ENCODE results near the gene MCC.
A peak's percentile ranks its signal among the peaks of the same experiment; 100 is the strongest.

MCC gene

DNA sequence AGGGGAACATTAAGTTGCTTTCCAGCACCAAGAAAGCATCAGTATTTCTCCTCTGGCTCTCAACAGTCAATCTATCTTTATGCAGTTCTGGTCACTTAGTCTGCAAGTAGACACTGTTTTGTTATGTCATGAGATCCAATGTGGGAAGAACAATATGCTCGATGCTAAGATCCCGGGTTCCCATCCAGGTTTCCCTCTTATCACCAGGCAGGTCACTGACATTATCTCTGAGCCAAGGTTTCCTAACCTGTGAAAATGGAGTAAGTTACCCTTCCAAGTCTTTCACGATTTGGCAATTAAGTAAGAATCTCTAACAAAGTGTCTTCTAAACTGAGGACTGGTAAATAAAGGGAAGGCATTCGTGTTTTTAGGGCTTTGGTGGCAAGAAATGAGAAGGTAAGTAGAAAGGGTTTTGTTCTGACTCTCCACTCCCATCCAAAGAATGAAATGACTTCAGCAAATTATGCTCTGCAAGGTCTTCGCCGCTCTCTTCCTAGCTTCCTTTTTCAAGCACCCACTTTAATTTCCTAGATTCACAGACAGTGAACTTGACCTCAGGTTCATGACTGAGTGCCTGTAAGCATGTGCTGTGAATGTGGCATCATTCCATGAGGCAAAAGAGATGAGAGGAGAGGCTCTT is 425.3 kb downstream of the MCC start:
- DNase-seq = no peak

DNA sequence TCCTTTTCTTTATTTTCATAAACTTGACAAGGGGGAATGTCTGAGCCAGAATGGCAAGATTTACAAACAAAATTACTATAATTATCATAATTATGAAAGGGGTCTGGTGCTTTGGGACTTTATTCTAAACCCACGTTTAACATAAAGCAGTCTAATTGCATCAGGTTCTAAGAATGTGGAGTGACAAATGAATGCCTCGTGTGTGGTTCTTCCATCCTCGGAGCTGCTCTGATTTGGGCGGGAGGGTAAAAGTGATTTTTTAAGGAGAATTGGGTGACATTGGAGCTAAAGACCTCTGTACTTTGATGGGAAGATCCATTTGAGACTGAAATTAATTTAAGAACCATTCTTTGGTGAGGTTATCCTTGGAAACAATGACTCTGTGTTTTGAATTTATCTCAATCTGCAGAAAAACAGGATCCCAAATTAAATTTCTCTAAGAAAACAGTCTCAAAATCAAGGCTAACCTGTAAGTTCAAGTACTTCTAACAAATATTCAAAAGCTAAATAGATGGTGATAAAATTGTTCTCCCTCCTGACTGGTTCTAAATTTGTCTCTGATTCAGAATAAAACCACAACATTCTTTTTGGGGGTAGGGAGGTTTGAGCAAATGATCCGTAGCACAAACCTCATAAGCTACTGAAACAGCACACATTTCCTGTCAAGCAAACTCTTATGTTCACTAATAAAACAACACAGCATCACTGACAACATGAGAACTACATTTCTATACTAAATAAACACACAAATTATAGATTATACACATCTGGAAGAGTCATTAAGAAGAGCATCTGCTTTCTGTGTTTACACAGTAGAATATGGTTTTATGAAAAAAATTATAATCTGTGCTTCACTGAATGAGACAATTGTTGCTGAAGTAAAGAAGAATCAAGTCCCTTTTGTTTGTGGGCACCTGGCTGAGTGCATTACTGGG is 426.1 kb downstream of the MCC start:
- DNase-seq = no peak

DNA sequence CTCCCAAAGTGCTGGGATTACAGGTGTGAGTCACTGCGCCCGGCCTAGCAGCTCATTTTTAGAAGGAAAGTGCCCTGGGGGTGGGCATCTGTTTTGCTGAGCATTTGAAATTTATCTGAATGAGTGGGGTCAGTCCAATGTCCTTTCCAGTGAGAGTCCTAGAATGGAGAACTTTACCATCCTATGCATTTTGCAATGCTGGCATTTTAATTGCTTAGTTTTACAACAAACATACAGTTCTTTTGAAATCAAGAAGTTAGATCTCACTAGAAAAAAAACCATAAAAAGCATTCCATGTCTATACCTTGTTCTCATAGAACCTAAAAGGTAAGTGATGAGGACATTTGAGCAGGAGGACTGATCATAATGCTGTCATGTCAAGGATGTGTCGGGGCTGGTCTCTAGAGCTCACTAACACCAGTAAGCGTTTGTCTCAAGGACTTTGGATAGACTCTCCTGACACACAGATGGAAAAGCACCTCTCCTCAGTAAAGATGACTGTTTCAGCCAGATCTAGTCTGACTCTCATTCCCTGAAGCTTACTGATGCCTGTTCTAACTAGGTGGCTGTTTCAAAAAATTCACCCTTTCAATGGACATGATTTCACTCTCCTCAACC is 427.7 kb downstream of the MCC start:
- no peak for DNase-seq

DNA sequence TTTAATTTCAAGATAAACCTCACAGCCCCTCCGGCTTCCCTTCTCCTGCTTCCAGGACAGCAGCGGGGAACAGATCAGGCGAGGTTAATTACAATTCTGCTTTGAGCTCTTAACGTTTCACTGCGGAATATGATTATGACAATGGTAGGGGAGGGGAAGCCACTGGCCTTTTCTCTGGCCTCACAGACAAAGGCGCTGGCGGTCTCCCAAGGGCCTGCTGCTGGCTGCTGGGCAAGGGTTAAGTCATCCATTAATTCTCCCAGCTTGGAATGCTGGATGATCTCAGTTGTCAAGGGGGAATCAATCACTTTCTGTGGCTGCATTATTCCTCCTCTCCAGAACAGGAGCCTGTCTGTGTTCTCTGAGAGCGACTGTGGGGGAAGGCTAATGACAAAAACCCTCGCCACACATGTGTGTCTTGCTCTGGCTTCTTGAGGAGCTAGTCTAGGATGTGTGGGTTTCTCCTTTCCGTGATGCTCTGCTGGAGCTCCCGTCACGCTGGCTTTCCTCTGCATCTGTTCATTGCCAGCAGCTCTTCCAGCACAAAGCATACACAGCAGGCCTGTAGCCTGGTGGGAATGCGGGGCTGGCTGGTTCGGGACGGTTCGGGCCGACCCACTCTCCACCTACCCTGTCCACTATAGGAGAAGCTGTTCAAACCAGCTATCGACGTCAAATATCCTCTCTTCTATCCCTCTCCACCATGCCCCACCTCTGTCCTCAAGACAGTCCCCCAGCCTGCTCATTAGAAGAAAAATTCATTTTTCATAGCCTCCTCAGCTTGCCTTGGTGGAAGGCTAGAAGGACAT is 428.8 kb downstream of the MCC start:
- no peak for DNase-seq

DNA sequence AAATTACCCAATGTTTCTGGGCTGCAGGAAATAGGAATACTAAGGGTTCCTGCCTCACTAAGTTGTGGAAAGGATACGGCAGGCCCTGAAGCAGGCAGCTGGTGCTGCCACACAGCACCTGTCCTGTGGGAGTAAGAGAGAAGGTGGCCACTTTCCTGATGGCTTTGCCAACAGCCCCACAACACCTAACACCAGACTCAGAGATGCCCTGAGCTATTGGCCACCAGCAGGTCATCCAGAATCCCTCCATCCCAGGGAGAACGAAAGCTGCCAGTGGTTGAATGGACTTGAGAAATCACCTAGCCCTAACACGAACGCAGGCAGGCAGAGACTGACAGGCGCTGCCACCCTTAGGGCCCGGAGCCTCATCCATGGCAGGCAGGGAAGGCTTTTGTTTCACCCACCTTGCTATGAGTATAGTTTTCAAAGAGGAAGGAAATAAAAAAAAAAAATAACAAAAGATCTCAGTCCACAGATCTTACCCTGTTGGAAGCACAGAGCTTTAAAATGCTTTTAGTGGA is 429.5 kb downstream of the MCC start:
- DNase-seq = no peak

DNA sequence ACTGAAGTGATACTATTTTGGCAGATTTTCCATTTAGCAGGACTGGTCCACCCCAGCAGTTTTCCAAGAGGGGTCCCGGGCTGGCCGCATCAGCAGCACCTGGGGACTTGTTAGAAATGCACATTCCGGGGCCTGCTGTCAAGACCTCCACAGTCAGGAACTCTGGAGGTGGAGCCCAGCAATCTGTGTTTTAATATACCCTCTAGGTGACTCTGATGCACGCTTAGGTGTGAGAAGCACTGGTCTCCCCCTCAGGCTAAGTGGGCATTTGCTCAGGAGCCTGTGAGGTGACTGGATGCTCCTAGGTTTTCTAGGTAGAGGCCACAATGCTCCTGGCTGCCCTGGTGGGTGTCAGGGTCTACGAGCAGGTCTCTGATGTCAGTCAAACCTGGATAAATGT is 430.0 kb downstream of the MCC start:
- no peak for DNase-seq

DNA sequence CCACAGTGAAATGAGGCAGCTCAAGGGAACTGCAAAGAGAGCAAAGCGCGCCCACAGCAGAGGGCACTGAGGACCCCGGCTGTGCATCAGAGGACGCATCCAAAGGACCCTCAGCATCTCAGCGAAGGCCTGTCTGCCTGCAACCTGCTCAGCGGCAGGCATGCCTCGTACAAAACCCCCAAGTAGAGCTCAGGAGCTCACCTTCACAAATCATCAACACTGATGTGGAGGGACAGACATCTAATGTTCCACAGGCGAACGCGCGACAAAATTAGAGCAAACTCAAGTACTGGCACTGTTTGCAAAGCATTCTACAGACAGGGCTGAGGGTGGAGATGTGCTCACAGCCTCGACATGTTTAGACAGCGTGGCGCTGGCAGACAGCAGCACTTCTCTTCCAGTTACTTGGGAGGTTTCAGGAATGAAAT is 430.7 kb downstream of the MCC start:
- no peak for DNase-seq

DNA sequence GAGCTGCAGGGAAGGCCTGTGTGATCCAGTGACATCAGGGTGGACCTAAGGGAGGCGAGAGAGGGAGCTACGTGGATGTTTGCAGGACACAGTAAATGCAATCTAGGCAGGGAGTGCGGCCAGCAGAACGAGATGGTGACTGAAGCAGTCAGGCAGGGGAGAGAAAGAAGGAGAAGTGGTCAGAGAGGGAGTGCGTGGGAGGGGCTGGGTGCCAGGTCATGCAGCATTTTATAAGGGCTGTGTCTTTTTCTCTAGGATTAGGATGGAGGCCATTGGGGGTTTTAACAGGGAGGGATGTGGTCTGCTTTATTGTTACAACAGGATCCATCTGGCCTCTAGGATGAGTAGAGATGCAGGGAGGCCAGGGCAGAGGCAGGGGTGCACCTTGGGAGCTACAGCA is 431.3 kb downstream of the MCC start:
- no peak for DNase-seq

DNA sequence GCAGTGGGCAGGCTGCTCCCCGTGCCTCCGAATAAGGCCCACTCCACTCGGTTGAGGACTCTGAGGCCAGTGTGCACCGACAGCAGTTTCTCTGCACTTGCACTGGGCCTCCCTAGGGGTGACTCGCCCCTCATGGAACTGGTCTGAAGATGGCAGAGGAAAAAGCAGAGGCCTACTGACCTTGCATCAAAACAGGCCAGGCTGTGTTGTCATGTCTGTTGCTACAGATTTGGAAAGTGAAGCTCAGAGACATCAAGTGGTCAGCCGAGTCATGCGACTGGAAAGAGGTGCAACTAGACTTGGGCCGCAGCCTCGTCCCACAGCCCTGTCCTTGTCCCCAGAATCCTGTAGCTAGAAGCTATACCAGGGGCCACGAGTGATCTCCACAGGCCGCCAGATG is 433.4 kb downstream of the MCC start:
- DNase-seq = no peak

DNA sequence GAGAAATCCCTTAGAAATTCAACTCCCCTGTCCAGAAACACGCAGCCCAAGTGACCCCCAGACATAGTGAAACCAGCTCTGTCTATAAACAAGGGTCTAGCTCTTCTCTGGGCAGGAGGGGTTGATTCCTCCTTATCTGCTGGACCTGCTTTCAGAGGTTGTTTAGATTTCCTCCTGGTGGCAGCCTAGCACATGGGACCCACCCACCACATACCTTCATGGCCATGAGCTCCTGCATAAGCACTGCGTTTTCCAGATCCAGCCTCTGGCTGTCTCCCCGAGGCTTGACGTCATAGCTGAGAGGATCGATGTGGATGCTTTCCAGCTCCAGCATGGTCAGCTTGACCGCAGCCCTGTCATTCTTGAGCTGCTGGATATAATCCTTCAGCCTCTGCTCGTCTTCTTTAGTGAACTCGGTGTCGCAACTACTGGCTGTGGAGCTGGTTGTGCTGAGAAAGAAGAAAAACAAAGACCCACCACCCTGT is 434.7 kb downstream of the MCC start:
- no peak for DNase-seq

DNA sequence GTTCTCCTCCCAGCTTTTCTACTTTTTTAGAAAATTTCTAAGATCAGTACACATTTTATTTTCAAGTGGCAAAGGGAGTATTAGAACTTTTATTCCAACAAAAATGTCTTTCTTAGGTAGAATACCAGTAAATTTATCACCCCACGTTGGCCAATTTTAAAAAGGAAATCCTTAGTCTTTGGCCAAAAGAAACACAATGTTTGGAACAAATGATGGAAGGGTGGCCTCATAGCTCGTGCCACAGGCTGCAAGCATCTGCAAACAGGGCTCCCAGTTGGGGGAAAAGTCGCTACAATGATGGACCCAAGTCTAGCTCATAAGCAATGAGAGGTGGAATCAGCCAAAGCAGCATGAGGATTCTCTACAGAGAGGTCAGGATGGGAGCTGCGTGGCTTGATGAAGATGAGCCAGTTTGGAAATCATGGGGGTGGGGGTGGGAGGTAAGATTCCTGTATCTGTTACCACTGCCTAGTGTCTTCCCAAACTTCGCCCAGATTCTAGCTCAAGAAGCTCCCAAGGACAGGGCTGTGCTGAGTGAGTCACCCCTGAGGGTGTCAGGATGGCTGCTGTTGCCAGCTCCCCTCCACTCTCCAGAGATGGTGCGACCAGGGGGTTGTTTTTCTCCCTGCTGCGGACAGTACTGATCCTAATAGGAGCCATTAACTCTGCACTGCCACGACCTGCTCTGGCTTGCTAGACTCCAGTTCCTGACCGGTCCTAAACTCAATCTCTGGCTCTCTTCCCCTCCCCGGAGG is 436.0 kb downstream of the MCC start:
- no peak for DNase-seq

DNA sequence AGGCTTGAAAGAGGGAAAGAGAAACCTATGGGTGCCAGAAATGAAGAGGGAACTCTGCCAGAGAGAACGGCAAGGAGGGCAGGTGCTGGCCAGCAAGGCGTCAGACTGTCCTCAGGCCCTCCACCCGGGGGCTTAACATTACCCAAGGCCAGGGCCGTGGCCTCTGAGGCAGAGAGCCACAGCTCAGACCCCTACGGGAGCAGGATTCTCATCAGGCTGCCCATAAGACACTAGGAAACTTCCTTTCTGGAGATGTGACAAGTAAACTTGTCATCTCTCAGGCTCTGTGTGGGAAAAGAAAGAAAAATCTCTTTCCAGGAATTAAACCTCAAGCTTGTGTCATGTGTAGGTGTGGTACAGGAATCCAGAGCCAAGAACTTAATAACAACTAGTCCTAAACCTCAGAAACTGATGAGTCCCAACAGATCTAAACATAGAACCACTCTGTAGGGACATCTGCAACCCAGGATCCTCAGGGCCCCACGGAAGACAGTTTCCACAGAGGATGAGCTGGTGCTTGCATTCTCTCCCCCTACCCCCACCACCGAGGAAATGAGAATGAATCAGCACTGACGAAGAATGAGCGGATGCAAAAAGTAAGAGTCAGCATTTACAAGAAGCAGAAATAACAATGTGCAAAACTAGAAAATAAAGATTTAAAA is 437.4 kb downstream of the MCC start:
- DNase-seq = no peak

DNA sequence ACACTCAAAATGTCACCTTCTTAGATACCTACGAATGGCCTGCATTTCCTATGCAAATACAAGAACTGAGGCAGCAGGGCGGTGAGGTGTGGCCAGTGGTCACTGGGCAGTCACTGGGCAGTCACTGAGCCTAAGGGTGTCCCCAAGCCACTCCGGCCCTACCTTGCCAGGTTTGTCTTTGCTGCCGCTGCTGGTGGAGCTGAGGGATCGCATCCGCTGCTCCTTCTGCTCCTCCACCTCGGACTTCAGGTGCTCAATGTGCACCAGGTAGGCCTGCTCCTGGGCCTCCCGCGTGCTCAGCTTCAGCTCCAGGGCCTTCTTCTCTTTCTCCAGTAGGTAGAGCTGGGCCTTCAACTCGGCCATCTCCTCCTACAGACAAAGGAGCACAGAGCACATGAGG is 439.3 kb downstream of the MCC start:
- DNase-seq = no peak

DNA sequence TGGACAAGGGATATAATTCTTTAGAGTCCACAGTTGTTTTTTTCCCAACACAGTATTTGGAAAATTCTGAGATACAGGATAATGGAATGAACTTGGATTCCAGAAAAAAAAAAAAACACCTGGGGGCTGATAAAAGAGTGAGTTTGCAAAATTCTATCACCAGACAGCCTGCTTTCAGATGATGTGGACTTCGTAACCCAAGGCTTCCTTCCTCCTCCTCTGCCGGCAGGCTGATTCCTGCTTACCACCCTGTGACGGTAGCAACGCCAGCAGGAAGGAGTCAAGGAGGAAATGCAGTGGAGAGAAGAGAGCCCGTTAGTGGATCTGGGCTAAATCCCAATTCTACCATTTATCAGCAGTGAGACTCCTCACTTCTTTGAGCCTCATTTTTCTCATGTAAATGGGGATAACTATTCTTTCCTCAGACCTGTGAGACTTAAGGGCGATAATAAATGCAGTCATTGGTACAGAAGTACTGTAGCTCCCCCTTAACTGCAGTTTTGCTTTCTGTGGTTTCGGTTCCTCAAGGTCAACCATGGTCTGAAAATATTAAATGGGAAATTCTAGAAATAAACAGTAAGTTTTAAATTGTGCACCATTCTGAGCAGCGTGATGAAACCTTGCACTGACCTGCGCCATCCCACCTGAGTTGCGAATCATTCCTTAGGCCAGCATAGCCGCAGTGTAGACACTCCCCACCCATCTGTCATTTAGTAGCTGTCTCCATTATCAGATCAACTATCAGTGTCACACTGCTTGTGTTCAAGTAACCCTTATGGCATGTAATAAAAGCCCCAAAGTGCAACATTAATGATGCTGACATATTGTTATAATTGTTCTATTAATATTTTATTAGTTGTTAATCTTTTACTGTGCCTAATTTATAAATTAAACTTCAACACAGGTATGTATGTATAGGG is 440.3 kb downstream of the MCC start:
- DNase-seq = no peak

DNA sequence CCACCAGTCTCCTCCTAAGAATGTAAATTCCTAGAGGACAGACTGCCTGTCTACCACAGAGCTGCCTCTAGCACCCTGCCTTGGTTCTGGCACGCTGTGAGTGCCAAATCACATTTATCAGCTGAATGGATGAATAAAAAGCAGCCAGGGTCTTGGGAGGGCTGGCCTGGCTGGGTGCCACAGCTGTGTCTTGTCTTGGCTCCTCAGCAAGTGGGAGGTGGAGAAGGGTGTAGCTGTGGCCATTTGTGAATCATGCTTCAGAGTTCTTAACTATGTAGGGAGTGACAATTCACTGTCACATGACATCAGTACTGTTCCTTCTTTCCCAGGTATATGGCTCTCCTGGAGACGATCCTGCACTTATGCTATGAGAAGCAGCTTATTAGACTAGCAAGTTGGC is 441.0 kb downstream of the MCC start:
- peak; percentile 56 for DNase-seq

DNA sequence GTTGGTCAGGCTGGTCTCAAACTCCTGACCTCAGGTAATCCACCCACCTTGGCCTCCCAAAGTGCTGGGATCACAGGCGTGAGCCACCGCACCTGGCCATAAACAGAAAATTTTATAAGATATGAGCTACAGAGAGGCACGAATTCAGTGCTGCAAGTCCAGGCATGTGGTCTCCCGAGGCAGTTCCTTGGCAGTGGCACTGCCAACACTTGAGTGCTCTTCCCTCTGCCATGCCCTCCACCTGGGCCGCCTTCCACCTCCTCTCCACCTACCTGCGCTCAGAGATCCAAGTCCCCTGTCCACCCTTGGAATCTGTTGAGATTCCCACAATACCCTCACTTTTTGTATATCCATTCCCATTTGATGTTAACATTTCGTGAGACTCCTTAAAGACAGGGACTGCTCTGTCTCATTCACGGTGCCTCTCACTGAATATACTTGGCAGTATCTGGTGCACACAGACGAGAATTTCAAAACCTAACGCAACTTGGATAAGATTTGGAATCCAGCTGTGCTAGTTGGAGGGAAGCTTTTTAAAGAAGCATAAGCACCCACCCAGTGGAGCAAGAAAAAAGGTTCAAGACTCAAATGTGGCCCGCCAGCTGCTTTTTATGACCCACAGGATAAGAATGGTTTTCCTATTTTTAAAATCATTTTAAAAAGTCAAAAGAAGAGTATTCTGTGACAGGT is 443.3 kb downstream of the MCC start:
- no peak for DNase-seq

DNA sequence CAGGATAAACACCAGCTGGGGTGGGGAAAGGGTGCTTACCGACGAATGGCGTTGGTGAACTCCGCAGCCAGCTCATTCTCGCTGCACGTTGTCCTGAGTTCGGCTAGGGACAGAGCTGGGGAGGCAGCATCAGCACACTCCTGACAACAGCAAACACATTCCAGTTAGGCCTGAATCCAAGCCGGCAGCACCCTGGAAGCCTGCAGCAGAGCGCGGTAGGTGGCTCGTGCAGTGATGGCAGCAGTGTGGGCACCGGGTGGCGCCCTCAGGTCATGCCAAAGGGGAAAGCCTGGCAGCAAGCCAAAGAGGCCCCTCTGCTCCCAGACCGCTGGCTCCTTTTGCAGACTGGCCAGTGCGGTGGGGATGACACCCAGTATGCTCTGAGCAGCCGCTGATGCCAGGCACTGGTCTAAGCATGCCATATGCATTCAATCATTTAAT is 444.7 kb downstream of the MCC start:
- peak; percentile 47 for DNase-seq

DNA sequence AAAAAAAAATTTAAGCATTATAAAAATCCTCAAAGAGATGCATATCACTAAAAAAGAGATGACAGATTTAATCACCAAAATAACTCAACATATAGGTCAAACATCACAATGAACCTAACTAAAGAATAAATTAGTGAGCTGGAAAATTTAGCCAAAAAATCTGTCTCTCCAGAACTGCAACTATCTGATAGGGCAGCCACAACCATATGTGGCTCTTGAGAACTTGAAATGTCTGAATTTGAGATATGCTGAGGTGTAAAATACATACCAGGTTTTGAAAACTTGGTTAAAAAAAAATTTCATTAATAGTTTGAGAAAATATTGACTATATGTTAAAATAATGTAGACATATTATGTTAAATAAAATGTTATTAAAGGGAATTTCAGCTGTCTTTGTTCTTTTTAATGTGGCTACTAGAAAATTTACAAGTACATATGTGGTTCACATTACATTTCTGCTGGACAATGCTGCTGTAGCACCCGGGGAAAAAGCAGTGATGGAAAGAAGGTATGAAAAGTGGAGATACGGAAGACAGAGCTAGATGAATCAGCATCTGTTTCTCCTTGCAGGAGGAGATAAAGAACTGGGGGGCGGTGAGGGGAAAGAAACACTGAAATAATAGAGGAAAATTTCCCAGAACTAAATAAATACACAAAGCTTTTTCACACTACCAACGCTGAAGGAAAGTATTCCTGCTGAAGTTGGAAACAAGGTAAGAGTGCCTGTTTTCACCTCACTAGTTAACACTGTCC is 445.6 kb downstream of the MCC start:
- peak; percentile 65 for DNase-seq
